GM23338 (cell line): ENCODE measurements around the gene IGIP.

Experiments used
- CREB1 ChIP-seq: fragments of 250-450 bp; sonication (Bioruptor Pico); IDR thresholded peaks from 2 replicates; pipeline ENCODE4 v1.5.0; 2020; ENCODE audit warnings: low read depth, mild to moderate bottlenecking, moderate library complexity
- EZH2 ChIP-seq: fragments of 200-600 bp; sonication (generic); IDR thresholded peaks from one replicate; pipeline ENCODE4 v1.8.0; 2017; ENCODE audit warnings: antibody characterized with exemption, mild to moderate bottlenecking, low read depth; ENCODE audit not compliant: unreplicated experiment
- EZH2phosphoT487 ChIP-seq: fragments of 200-600 bp; sonication (generic); IDR thresholded peaks from one replicate; pipeline ENCODE4 v1.8.1; 2018; ENCODE audit warnings: antibody characterized with exemption; ENCODE audit not compliant: unreplicated experiment
- POLR2AphosphoS5 ChIP-seq: IDR thresholded peaks from 2 replicates; pipeline ENCODE4 v1.6.1; 2016; ENCODE audit warnings: antibody characterized with exemption, low read depth
- ZNF114 ChIP-seq: fragments of 250-450 bp; sonication (Bioruptor Pico); IDR thresholded peaks from 2 replicates; pipeline ENCODE4 v1.5.0; 2020; ENCODE audit warnings: mild to moderate bottlenecking, moderate library complexity
- TF ChIP-seq, protein P1 (sequence below), 2 experiments: fragments of 200-600 bp in 1 of 2; sonication (generic) in 1 of 2; conservative IDR thresholded peaks; 2 replicates each; pipeline versions ENCODE4 v1.5.1 to v1.6.1; 2016 to 2017; ENCODE audit warnings: antibody characterized with exemption in 2 of 2, low read depth in 2 of 2, mild to moderate bottlenecking in 2 of 2, moderate library complexity in 1 of 2
- TF ChIP-seq, protein P2 (sequence below): IDR thresholded peaks from one replicate; pipeline ENCODE4 v1.6.1; 2018; ENCODE audit warnings: antibody characterized with exemption; ENCODE audit not compliant: unreplicated experiment
- TF ChIP-seq, protein P3 (sequence below): fragments of 250-450 bp; sonication (Bioruptor Pico); IDR thresholded peaks from 2 replicates; pipeline ENCODE4 v1.5.0; 2020; ENCODE audit warnings: mild to moderate bottlenecking, moderate library complexity

- TF ChIP-seq, protein P1, sequence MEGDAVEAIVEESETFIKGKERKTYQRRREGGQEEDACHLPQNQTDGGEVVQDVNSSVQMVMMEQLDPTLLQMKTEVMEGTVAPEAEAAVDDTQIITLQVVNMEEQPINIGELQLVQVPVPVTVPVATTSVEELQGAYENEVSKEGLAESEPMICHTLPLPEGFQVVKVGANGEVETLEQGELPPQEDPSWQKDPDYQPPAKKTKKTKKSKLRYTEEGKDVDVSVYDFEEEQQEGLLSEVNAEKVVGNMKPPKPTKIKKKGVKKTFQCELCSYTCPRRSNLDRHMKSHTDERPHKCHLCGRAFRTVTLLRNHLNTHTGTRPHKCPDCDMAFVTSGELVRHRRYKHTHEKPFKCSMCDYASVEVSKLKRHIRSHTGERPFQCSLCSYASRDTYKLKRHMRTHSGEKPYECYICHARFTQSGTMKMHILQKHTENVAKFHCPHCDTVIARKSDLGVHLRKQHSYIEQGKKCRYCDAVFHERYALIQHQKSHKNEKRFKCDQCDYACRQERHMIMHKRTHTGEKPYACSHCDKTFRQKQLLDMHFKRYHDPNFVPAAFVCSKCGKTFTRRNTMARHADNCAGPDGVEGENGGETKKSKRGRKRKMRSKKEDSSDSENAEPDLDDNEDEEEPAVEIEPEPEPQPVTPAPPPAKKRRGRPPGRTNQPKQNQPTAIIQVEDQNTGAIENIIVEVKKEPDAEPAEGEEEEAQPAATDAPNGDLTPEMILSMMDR (conservative IDR thresholded peaks at IDR 0.05; ENCODE audit: low read depth in 2 of 2), result no peak
- TF ChIP-seq EZH2 (no peak), POLR2AphosphoS5 (no peak), ZNF114 (CRISPR knock-in tag) (no peak), EZH2phosphoT487 (no peak), CREB1 (no peak)
- TF ChIP-seq, protein P2, sequence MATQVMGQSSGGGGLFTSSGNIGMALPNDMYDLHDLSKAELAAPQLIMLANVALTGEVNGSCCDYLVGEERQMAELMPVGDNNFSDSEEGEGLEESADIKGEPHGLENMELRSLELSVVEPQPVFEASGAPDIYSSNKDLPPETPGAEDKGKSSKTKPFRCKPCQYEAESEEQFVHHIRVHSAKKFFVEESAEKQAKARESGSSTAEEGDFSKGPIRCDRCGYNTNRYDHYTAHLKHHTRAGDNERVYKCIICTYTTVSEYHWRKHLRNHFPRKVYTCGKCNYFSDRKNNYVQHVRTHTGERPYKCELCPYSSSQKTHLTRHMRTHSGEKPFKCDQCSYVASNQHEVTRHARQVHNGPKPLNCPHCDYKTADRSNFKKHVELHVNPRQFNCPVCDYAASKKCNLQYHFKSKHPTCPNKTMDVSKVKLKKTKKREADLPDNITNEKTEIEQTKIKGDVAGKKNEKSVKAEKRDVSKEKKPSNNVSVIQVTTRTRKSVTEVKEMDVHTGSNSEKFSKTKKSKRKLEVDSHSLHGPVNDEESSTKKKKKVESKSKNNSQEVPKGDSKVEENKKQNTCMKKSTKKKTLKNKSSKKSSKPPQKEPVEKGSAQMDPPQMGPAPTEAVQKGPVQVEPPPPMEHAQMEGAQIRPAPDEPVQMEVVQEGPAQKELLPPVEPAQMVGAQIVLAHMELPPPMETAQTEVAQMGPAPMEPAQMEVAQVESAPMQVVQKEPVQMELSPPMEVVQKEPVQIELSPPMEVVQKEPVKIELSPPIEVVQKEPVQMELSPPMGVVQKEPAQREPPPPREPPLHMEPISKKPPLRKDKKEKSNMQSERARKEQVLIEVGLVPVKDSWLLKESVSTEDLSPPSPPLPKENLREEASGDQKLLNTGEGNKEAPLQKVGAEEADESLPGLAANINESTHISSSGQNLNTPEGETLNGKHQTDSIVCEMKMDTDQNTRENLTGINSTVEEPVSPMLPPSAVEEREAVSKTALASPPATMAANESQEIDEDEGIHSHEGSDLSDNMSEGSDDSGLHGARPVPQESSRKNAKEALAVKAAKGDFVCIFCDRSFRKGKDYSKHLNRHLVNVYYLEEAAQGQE, result no peak
- TF ChIP-seq, protein P3, sequence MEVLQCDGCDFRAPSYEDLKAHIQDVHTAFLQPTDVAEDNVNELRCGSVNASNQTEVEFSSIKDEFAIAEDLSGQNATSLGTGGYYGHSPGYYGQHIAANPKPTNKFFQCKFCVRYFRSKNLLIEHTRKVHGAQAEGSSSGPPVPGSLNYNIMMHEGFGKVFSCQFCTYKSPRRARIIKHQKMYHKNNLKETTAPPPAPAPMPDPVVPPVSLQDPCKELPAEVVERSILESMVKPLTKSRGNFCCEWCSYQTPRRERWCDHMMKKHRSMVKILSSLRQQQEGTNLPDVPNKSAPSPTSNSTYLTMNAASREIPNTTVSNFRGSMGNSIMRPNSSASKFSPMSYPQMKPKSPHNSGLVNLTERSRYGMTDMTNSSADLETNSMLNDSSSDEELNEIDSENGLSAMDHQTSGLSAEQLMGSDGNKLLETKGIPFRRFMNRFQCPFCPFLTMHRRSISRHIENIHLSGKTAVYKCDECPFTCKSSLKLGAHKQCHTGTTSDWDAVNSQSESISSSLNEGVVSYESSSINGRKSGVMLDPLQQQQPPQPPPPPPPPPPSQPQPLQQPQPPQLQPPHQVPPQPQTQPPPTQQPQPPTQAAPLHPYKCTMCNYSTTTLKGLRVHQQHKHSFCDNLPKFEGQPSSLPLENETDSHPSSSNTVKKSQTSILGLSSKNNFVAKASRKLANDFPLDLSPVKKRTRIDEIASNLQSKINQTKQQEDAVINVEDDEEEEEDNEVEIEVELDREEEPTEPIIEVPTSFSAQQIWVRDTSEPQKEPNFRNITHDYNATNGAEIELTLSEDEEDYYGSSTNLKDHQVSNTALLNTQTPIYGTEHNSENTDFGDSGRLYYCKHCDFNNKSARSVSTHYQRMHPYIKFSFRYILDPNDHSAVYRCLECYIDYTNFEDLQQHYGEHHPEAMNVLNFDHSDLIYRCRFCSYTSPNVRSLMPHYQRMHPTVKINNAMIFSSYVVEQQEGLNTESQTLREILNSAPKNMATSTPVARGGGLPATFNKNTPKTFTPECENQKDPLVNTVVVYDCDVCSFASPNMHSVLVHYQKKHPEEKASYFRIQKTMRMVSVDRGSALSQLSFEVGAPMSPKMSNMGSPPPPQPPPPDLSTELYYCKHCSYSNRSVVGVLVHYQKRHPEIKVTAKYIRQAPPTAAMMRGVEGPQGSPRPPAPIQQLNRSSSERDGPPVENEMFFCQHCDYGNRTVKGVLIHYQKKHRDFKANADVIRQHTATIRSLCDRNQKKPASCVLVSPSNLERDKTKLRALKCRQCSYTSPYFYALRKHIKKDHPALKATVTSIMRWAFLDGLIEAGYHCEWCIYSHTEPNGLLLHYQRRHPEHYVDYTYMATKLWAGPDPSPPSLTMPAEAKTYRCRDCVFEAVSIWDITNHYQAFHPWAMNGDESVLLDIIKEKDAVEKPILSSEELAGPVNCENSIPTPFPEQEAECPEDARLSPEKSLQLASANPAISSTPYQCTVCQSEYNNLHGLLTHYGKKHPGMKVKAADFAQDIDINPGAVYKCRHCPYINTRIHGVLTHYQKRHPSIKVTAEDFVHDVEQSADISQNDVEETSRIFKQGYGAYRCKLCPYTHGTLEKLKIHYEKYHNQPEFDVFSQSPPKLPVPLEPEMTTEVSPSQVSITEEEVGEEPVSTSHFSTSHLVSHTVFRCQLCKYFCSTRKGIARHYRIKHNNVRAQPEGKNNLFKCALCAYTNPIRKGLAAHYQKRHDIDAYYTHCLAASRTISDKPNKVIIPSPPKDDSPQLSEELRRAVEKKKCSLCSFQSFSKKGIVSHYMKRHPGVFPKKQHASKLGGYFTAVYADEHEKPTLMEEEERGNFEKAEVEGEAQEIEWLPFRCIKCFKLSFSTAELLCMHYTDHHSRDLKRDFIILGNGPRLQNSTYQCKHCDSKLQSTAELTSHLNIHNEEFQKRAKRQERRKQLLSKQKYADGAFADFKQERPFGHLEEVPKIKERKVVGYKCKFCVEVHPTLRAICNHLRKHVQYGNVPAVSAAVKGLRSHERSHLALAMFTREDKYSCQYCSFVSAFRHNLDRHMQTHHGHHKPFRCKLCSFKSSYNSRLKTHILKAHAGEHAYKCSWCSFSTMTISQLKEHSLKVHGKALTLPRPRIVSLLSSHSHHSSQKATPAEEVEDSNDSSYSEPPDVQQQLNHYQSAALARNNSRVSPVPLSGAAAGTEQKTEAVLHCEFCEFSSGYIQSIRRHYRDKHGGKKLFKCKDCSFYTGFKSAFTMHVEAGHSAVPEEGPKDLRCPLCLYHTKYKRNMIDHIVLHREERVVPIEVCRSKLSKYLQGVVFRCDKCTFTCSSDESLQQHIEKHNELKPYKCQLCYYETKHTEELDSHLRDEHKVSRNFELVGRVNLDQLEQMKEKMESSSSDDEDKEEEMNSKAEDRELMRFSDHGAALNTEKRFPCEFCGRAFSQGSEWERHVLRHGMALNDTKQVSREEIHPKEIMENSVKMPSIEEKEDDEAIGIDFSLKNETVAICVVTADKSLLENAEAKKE (CRISPR knock-in tag), result no peak
Measured at GRCh38 chr5:140125637-140126036, at the start of gene IGIP.
